ENCODE results near the gene EFNA5.

EFNA5 gene

GRCh38 chr5:107419498-107419897 is 251.2 kb downstream of the EFNA5 start:
- H3K9me3 ChIP-seq (ENCODE audit: control insufficient read depth, insufficient read depth, low read length) = no peaks in the 10 kb centered on the region
- H3K9ac ChIP-seq (ENCODE audit: low read depth, low read length) = no peak overlapping the region
- H3K36me3 ChIP-seq (ENCODE audit: insufficient read depth, low read length) = no peaks in the 10 kb centered on the region
- H3K4me1 ChIP-seq (ENCODE audit: insufficient read depth, low read length) = peaks cover 3% of the 10 kb centered on the region; the same call in 1 of the 2 replicates

GRCh38 chr5:107418902-107419301 is 251.8 kb downstream of the EFNA5 start:
- Histone ChIP-seq H3K4me1 (ENCODE audit: insufficient read depth, low read length) (peaks cover 3% of the 10 kb centered on the region; the same call in 1 of the 2 replicates), H3K36me3 (ENCODE audit: insufficient read depth, low read length) (no peaks in the 10 kb centered on the region), H3K9me3 (ENCODE audit: control insufficient read depth, insufficient read depth, low read length) (no peaks in the 10 kb centered on the region)

GRCh38 chr5:107418071-107418470 is 252.7 kb downstream of the EFNA5 start:
- Histone ChIP-seq H3K9ac (ENCODE audit: low read depth, low read length) (no peak overlapping the region), H3K9me3 (ENCODE audit: control insufficient read depth, insufficient read depth, low read length) (no peaks in the 10 kb centered on the region), H3K36me3 (ENCODE audit: insufficient read depth, low read length) (no peaks in the 10 kb centered on the region), H3K4me1 (ENCODE audit: insufficient read depth, low read length) (peaks cover 3% of the 10 kb centered on the region; the same call in 1 of the 2 replicates)

More at GRCh38 chr5:107418902-107419301, 251.8 kb downstream of the EFNA5 start:
- H3K9ac ChIP-seq (ENCODE audit: low read depth, low read length) = no peak overlapping the region

- Histone ChIP-seq H3K4me1 (ENCODE audit: insufficient read depth, low read length) (no peaks in the 10 kb centered on the region), H3K9me3 (ENCODE audit: control insufficient read depth, insufficient read depth, low read length) (no peaks in the 10 kb centered on the region), H3K9ac (ENCODE audit: low read depth, low read length) (no peak overlapping the region), H3K36me3 (ENCODE audit: insufficient read depth, low read length) (no peaks in the 10 kb centered on the region)
These were observed 255.0 kb downstream of the EFNA5 start for GRCh38 chr5:107415762-107416161.

GRCh38 chr5:107414802-107415201 is 255.9 kb downstream of the EFNA5 start:
- Histone ChIP-seq H3K9me3 (ENCODE audit: control insufficient read depth, insufficient read depth, low read length) (no peaks in the 10 kb centered on the region), H3K4me1 (ENCODE audit: insufficient read depth, low read length) (no peaks in the 10 kb centered on the region), H3K36me3 (ENCODE audit: insufficient read depth, low read length) (no peaks in the 10 kb centered on the region), H3K9ac (ENCODE audit: low read depth, low read length) (no peak overlapping the region)

GRCh38 chr5:107413754-107414153 is 257.0 kb downstream of the EFNA5 start:
- Histone ChIP-seq H3K9ac (ENCODE audit: low read depth, low read length) (no peak overlapping the region), H3K36me3 (ENCODE audit: insufficient read depth, low read length) (no peaks in the 10 kb centered on the region), H3K4me1 (ENCODE audit: insufficient read depth, low read length) (no peaks in the 10 kb centered on the region), H3K9me3 (ENCODE audit: control insufficient read depth, insufficient read depth, low read length) (no peaks in the 10 kb centered on the region)

- Histone ChIP-seq H3K9ac (ENCODE audit: low read depth, low read length) (no peak overlapping the region), H3K36me3 (ENCODE audit: insufficient read depth, low read length) (no peaks in the 10 kb centered on the region), H3K9me3 (ENCODE audit: control insufficient read depth, insufficient read depth, low read length) (no peaks in the 10 kb centered on the region), H3K4me1 (ENCODE audit: insufficient read depth, low read length) (peaks cover 9% of the 10 kb centered on the region)
These were observed 262.2 kb downstream of the EFNA5 start for GRCh38 chr5:107408564-107408963.

- Histone ChIP-seq H3K4me1 (ENCODE audit: insufficient read depth, low read length) (peaks cover 16% of the 10 kb centered on the region), H3K36me3 (ENCODE audit: insufficient read depth, low read length) (no peaks in the 10 kb centered on the region), H3K9me3 (ENCODE audit: control insufficient read depth, insufficient read depth, low read length) (no peaks in the 10 kb centered on the region), H3K9ac (ENCODE audit: low read depth, low read length) (no peak overlapping the region)
These were observed 262.9 kb downstream of the EFNA5 start for GRCh38 chr5:107407713-107408298.

GRCh38 chr5:107404595-107405374 is 266.0 kb downstream of the EFNA5 start:
- Histone ChIP-seq H3K9ac (ENCODE audit: low read depth, low read length) (no peak overlapping the region), H3K36me3 (ENCODE audit: insufficient read depth, low read length) (no peaks in the 10 kb centered on the region), H3K9me3 (ENCODE audit: control insufficient read depth, insufficient read depth, low read length) (no peaks in the 10 kb centered on the region), H3K4me1 (ENCODE audit: insufficient read depth, low read length) (peaks cover 27% of the 10 kb centered on the region)

- peaks cover 27% of the 10 kb centered on the region for H3K4me1 ChIP-seq (ENCODE audit: insufficient read depth, low read length)
- H3K9ac ChIP-seq (ENCODE audit: low read depth, low read length) = no peak overlapping the region
- no peaks in the 10 kb centered on the region for H3K36me3 ChIP-seq (ENCODE audit: insufficient read depth, low read length)
- no peaks in the 10 kb centered on the region for H3K9me3 ChIP-seq (ENCODE audit: control insufficient read depth, insufficient read depth, low read length)
These were observed 267.3 kb downstream of the EFNA5 start for GRCh38 chr5:107403228-107403953.

GRCh38 chr5:107402434-107403227 is 268.1 kb downstream of the EFNA5 start:
- Histone ChIP-seq H3K4me1 (ENCODE audit: insufficient read depth, low read length) (peaks cover 27% of the 10 kb centered on the region), H3K9ac (ENCODE audit: low read depth, low read length) (no peak overlapping the region), H3K36me3 (ENCODE audit: insufficient read depth, low read length) (no peaks in the 10 kb centered on the region), H3K9me3 (ENCODE audit: control insufficient read depth, insufficient read depth, low read length) (no peaks in the 10 kb centered on the region)

GRCh38 chr5:107401470-107402122 is 269.1 kb downstream of the EFNA5 start:
- H3K4me1 ChIP-seq (ENCODE audit: insufficient read depth, low read length) = peaks cover 31% of the 10 kb centered on the region

GRCh38 chr5:107400328-107400727 is 270.4 kb downstream of the EFNA5 start:
- no peaks in the 10 kb centered on the region for H3K36me3 ChIP-seq (ENCODE audit: insufficient read depth, low read length)
- no peak overlapping the region for H3K9ac ChIP-seq (ENCODE audit: low read depth, low read length)
- H3K4me1 ChIP-seq (ENCODE audit: insufficient read depth, low read length) = peaks cover 41% of the 10 kb centered on the region
- H3K9me3 ChIP-seq (ENCODE audit: control insufficient read depth, insufficient read depth, low read length) = no peaks in the 10 kb centered on the region

More at GRCh38 chr5:107401470-107402122, 269.1 kb downstream of the EFNA5 start:
- no peaks in the 10 kb centered on the region for H3K9me3 ChIP-seq (ENCODE audit: control insufficient read depth, insufficient read depth, low read length)
- H3K9ac ChIP-seq (ENCODE audit: low read depth, low read length) = no peak overlapping the region
- H3K36me3 ChIP-seq (ENCODE audit: insufficient read depth, low read length) = no peaks in the 10 kb centered on the region

- no peaks in the 10 kb centered on the region for H3K36me3 ChIP-seq (ENCODE audit: insufficient read depth, low read length)
- H3K4me1 ChIP-seq (ENCODE audit: insufficient read depth, low read length) = peaks cover 42% of the 10 kb centered on the region
- H3K9me3 ChIP-seq (ENCODE audit: control insufficient read depth, insufficient read depth, low read length) = no peaks in the 10 kb centered on the region
- no peak overlapping the region for H3K9ac ChIP-seq (ENCODE audit: low read depth, low read length)
These were observed 272.0 kb downstream of the EFNA5 start for GRCh38 chr5:107398703-107399102.
